Parathyroid adenoma (tissue), 2 donors: ENCODE data around the gene MYO9B.

Experiments used
- H2AFZ ChIP-seq: fragments of 300-600 bp; sonication (generic); one replicate; pipeline ENCODE4 v1.7.0; 2017; ENCODE audit warnings: antibody characterized with exemption, mild to moderate bottlenecking
- H3K27ac ChIP-seq: fragments of 300-600 bp; sonication (generic); one replicate; pipeline ENCODE4 v1.7.0; 2017
- H3K27me3 ChIP-seq: fragments of 300-600 bp; sonication (generic); one replicate; pipeline ENCODE4 v1.7.0; 2017; ENCODE audit warnings: low read length; ENCODE audit not compliant: control insufficient read depth, insufficient read depth
- H3K36me3 ChIP-seq: fragments of 300-600 bp; sonication (generic); one replicate; pipeline ENCODE4 v1.7.0; 2017; ENCODE audit warnings: low read length; ENCODE audit not compliant: control insufficient read depth, insufficient read depth
- H3K4me1 ChIP-seq: fragments of 300-600 bp; sonication (generic); one replicate; pipeline ENCODE4 v1.7.0; 2017; ENCODE audit warnings: control low read depth
- H3K4me2 ChIP-seq: fragments of 300-600 bp; sonication (generic); one replicate; pipeline ENCODE4 v1.7.0; 2017; ENCODE audit warnings: low read length
- H3K4me3 ChIP-seq: fragments of 300-600 bp; sonication (generic); one replicate; pipeline ENCODE4 v1.7.0; 2017; ENCODE audit warnings: low read depth, low read length
- H3K79me2 ChIP-seq: fragments of 300-600 bp; sonication (generic); one replicate; pipeline ENCODE4 v1.7.0; 2017; ENCODE audit warnings: control low read depth
- H3K9ac ChIP-seq: fragments of 300-600 bp; sonication (generic); one replicate; pipeline ENCODE4 v1.7.0; 2017; ENCODE audit warnings: mild to moderate bottlenecking
- H3K9me3 ChIP-seq: fragments of 300-600 bp; sonication (generic); one replicate; pipeline ENCODE4 v1.7.0; 2017; ENCODE audit warnings: low read length; ENCODE audit not compliant: control insufficient read depth
- TF ChIP-seq, protein P1 (sequence below): fragments of 300-600 bp; sonication (generic); IDR thresholded peaks from one replicate; pipeline ENCODE4 v1.7.0; 2017; ENCODE audit warnings: antibody characterized with exemption, mild to moderate bottlenecking
- donor health status: primary hyperparathyroidism.

The MYO9B gene

DNA sequence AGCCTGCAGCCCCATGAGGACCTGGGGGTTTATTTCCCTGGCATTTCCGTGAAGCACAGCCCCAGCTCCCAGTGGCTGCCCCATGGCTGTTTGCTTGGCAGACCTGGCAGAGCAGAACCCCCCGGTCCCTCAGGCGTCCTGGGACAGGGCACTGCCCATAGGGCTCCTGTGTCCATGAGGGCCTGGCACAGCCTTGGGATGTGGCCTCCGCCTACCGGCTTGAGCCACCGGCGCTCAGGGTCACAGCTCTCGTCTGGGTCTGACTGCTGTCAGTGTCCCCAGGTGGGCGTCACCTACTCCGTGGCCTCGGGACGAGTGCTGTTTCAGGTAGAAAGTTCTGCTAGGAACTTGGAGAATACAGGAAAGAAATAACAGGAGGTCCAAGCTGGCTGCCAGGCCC is 52.8 kb downstream of the MYO9B start:
- no peaks in the 10 kb centered on the region for H3K4me1 ChIP-seq
- H3K4me2 ChIP-seq: no peak overlapping the region
- no peak overlapping the region for H3K27ac ChIP-seq
- no peaks in the 10 kb centered on the region for H3K9me3 ChIP-seq
- H3K36me3 ChIP-seq: no peaks in the 10 kb centered on the region
- no peak overlapping the region for H3K9ac ChIP-seq
- no peaks in the 10 kb centered on the region for H3K79me2 ChIP-seq
- TF ChIP-seq, protein P1, sequence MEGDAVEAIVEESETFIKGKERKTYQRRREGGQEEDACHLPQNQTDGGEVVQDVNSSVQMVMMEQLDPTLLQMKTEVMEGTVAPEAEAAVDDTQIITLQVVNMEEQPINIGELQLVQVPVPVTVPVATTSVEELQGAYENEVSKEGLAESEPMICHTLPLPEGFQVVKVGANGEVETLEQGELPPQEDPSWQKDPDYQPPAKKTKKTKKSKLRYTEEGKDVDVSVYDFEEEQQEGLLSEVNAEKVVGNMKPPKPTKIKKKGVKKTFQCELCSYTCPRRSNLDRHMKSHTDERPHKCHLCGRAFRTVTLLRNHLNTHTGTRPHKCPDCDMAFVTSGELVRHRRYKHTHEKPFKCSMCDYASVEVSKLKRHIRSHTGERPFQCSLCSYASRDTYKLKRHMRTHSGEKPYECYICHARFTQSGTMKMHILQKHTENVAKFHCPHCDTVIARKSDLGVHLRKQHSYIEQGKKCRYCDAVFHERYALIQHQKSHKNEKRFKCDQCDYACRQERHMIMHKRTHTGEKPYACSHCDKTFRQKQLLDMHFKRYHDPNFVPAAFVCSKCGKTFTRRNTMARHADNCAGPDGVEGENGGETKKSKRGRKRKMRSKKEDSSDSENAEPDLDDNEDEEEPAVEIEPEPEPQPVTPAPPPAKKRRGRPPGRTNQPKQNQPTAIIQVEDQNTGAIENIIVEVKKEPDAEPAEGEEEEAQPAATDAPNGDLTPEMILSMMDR: no peak
- H3K4me3 ChIP-seq: no peak overlapping the region
- H2AFZ ChIP-seq: no peak overlapping the region
- H3K27me3 ChIP-seq: no peaks in the 10 kb centered on the region

DNA sequence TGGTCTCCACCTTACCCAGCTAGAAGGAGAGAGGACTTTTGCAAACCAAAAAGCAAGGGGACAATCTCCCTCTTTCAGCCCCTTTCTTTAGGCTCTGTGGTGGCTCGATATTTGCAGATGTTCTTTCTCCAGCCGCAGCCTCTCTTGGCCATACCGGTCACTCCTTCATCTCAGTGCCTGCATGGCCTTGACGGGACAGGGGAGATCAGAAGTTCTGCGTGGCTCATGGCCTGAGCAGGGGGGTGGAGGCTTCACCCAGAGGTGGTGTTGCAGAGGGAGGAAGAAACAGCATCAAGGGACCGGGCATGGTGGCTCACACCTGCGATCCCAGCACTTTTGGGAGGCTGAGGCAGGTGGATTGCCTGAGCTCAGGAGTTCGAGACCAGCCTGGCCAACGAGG is 53.2 kb downstream of the MYO9B start:
- Histone ChIP-seq H3K36me3 (no peaks in the 10 kb centered on the region), H3K9me3 (no peaks in the 10 kb centered on the region), H3K27me3 (no peaks in the 10 kb centered on the region), H3K9ac (no peak overlapping the region), H3K4me3 (no peak overlapping the region), H3K79me2 (no peaks in the 10 kb centered on the region), H3K4me1 (no peaks in the 10 kb centered on the region), H2AFZ (no peak overlapping the region), H3K4me2 (no peak overlapping the region), H3K27ac (no peak overlapping the region)
- TF ChIP-seq, protein P1: no peak

DNA sequence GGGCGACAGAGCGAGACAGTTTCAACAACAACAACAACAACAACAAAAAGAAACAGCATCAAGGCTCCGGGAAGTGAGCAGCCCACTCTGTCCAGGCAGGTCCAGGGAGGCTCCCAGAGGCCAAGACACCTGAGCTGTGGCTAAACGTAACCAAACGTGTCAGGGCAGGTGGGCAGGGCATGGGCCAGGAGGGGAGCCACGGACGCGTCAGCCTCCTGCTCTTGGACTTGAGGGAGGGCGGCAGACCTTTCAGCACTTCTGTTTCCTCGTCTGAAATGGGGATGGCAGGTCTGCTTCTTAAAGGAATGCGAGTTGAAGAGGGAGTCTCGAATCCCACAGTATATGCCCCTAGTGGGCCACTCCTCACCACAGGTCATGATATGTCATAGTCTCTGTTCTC is 53.8 kb downstream of the MYO9B start:
- H3K79me2 ChIP-seq: no peaks in the 10 kb centered on the region
- no peak overlapping the region for H3K9ac ChIP-seq
- no peaks in the 10 kb centered on the region for H3K27me3 ChIP-seq
- H3K4me1 ChIP-seq: no peaks in the 10 kb centered on the region
- TF ChIP-seq, protein P1: no peak
- H3K36me3 ChIP-seq: no peaks in the 10 kb centered on the region
- no peak overlapping the region for H2AFZ ChIP-seq
- H3K9me3 ChIP-seq: no peaks in the 10 kb centered on the region
- no peak overlapping the region for H3K27ac ChIP-seq
- H3K4me2 ChIP-seq: no peak overlapping the region
- H3K4me3 ChIP-seq: no peak overlapping the region

DNA sequence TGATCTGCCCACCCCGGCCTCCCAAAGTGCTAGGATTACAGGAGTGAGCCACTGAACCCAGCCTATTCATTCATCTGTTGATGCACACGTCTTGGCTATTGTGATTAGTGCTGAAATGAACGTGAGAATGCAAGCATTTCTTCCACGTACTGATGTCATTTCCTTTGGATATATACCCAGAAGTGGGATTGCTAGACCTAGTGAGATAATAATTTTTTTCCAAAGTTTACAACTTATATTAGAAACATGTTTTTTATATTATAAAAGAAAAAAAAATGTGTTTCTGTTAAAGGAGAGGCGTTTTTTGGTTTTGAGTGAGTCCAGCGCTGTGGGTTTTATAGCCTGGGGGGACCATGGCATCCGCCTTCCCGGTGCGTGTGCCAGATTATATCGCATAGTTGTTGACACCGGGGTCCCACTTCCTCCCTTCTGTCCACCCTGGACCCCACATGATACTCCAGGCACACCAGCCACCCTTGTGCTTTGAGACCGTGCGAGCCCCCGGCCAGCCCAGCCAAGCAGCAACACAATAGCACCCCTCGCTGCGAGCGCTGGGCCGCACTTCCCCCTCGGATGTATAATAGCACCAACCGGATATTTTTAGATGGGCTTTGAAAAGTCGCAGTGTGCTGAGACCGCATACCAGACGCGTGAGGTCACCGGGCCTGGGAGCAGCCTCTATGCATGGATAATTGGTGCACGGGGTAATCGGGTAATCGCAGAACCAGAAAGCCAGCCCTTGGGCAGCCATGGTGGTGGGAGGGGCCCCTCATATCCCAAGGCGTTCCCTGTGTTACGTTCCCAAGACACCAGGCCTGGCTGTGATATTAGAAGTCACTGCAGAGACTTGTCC is 59.6 kb downstream of the MYO9B start:
- Histone ChIP-seq H3K27ac (peak overlapping the region; percentile 68), H3K4me1 (peaks cover 2% of the 10 kb centered on the region), H3K9me3 (no peaks in the 10 kb centered on the region), H3K27me3 (no peaks in the 10 kb centered on the region), H3K4me3 (peak overlapping the region; percentile 44), H3K9ac (no peak overlapping the region), H2AFZ (peak overlapping the region; percentile 98), H3K36me3 (no peaks in the 10 kb centered on the region), H3K79me2 (peaks cover 2% of the 10 kb centered on the region), H3K4me2 (peak overlapping the region; percentile 94)
- TF ChIP-seq, protein P1: peak; percentile 20

DNA sequence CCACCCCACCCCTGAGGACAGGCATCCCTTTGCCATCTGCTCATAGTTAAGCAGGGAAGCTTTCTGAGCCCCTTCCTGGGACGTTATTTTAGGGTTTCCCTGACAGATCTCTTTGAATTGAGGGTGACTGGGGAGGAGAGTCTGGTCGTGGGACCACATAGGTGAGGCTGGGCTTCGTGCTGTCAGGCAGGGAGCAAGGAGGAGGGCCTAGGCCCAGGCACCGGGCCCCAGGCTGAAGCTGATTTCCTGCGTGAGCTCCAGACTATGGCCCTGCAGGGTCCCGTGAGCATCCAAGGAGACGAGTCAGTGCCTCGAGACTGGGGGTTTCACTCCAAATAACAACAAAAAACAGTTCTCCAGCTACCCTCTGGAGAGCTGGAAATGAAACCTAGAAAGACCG is 60.4 kb downstream of the MYO9B start:
- no peaks in the 10 kb centered on the region for H3K9me3 ChIP-seq
- H3K79me2 ChIP-seq: peaks cover 2% of the 10 kb centered on the region
- peak overlapping the region; percentile 94 for H3K4me2 ChIP-seq
- H3K27me3 ChIP-seq: no peaks in the 10 kb centered on the region
- peak overlapping the region; percentile 98 for H2AFZ ChIP-seq
- H3K4me3 ChIP-seq: no peak overlapping the region
- H3K9ac ChIP-seq: no peak overlapping the region
- no peaks in the 10 kb centered on the region for H3K36me3 ChIP-seq
- TF ChIP-seq, protein P1: no peak
- H3K27ac ChIP-seq: peak overlapping the region; percentile 68
- peaks cover 2% of the 10 kb centered on the region for H3K4me1 ChIP-seq
